IMR-90 (cell line): ENCODE data around the gene HTT. TPM values are rescaled to one million over a fixed set of nuclear protein-coding genes. Genes with fewer than 3 reads are reported as not detected.

Source experiments
- ATAC-seq: fragments of 200-7000 bp; cut with Tn5 transposase; 2 replicates; pipeline ENCODE4 v1.9.1; 2020; ENCODE audit warnings: low read depth, mild to moderate bottlenecking, moderate library complexity
- BruUV-seq: library from RNA; stranded (reverse); fragments of 400-500 nt; replicated peaks from 2 replicates; lab custom pipeline; 2021; lab: Mats Ljungman, UMichigan
- CTCF ChIA-PET: fragments of 300-600 bp; formaldehyde crosslinking; extraction: SDS; loops from one replicate; lab custom pipeline; 2021; ENCODE audit warnings: antibody characterized with exemption; lab: Yijun Ruan, JAX
- POLR2A ChIA-PET: fragments of 300-600 bp; sonication (Branson Sonifier 250); formaldehyde crosslinking; loops from one replicate; lab custom pipeline; 2022; ENCODE audit warnings: antibody characterized with exemption; ENCODE audit not compliant: unreplicated experiment; lab: Charles Lee
- DNase-seq: peaks from one replicate; pipeline ENCODE4 v3.0.0; 2013
- H2AFZ ChIP-seq: replicated peaks from 2 replicates; pipeline ENCODE3; 2013; ENCODE audit warnings: low read length, mild to moderate bottlenecking; ENCODE audit not compliant: poor library complexity
- H2AK5ac ChIP-seq: 2 replicates; pipeline ENCODE4 v1.6.1; 2013; ENCODE audit warnings: low read depth, low read length, inconsistent platforms
- H2AK9ac ChIP-seq: replicated peaks from 2 replicates; pipeline ENCODE3; 2013; ENCODE audit warnings: mild to moderate bottlenecking, low read depth, low read length, moderate library complexity; ENCODE audit not compliant: poor library complexity
- H2BK120ac ChIP-seq: 2 replicates; pipeline ENCODE4 v1.6.1; 2013; ENCODE audit warnings: low read depth, low read length, inconsistent platforms
- H2BK15ac ChIP-seq: 3 replicates; pipeline ENCODE4 v1.6.1; 2013; ENCODE audit warnings: low read depth, low read length, inconsistent platforms
- H2BK20ac ChIP-seq: 2 replicates; pipeline ENCODE4 v1.6.1; 2013; ENCODE audit warnings: low read depth, mild to moderate bottlenecking, inconsistent platforms, low read length, moderate library complexity
- H2BK5ac ChIP-seq: 2 replicates; pipeline ENCODE4 v1.6.1; 2013; ENCODE audit warnings: mild to moderate bottlenecking, low read depth, low read length, inconsistent platforms; ENCODE audit not compliant: poor library complexity, severe bottlenecking
- H3K14ac ChIP-seq: replicated peaks from 2 replicates; pipeline ENCODE4 v1.6.1; 2013; ENCODE audit warnings: low read depth, low read length, inconsistent platforms
- H3K18ac ChIP-seq: 2 replicates; pipeline ENCODE4 v1.6.1; 2013; ENCODE audit warnings: low read depth, low read length, control low read depth
- H3K23ac ChIP-seq: 2 replicates; pipeline ENCODE4 v1.6.1; 2013; ENCODE audit warnings: low read depth, low read length, inconsistent platforms
- H3K27ac ChIP-seq: 2 replicates; pipeline ENCODE4 v1.5.1; 2013; ENCODE audit warnings: mild to moderate bottlenecking, control low read depth, low read length; ENCODE audit not compliant: insufficient read depth
- H3K27me3 ChIP-seq: 2 replicates; pipeline ENCODE4 v1.6.1; 2013; ENCODE audit warnings: low read length; ENCODE audit not compliant: control insufficient read depth, insufficient read depth
- H3K36me3 ChIP-seq: 2 replicates; pipeline ENCODE4 v1.6.1; 2013; ENCODE audit warnings: low read length, mixed read lengths; ENCODE audit not compliant: control insufficient read depth, insufficient read depth
- H3K4ac ChIP-seq: 2 replicates; pipeline ENCODE4 v1.6.1; 2013; ENCODE audit warnings: low read depth, low read length, inconsistent platforms
- H3K4me1 ChIP-seq: 2 replicates; pipeline ENCODE4 v1.6.1; 2013; ENCODE audit warnings: low read length, mixed read lengths; ENCODE audit not compliant: control insufficient read depth, insufficient read depth
- H3K4me2 ChIP-seq: 2 replicates; pipeline ENCODE4 v1.6.1; 2013; ENCODE audit warnings: low read depth, mild to moderate bottlenecking, control low read depth, low read length, moderate library complexity
- H3K4me3 ChIP-seq: 2 replicates; pipeline ENCODE4 v1.5.1; 2013; ENCODE audit warnings: low read depth, mild to moderate bottlenecking, control low read depth, low read length, moderate library complexity; ENCODE audit not compliant: insufficient read depth
- H3K56ac ChIP-seq: 2 replicates; pipeline ENCODE4 v1.6.1; 2013; ENCODE audit warnings: low read length, inconsistent platforms; ENCODE audit not compliant: insufficient read depth; ENCODE audit errors: extremely low read depth
- H3K79me1 ChIP-seq, 2 experiments: 2 replicates each; pipeline ENCODE4 v1.6.1; 2013; ENCODE audit warnings: low read length in 2 of 2, inconsistent platforms in 1 of 2, low read depth in 1 of 2
- H3K9ac ChIP-seq: 2 replicates; pipeline ENCODE4 v1.6.1; 2013; ENCODE audit warnings: low read depth, low read length, control low read depth
- H3K9me1 ChIP-seq: 2 replicates; pipeline ENCODE4 v1.6.1; 2013; ENCODE audit warnings: low read length, inconsistent platforms; ENCODE audit not compliant: insufficient read depth
- H3K9me3 ChIP-seq: 2 replicates; pipeline ENCODE4 v1.6.1; 2013; ENCODE audit warnings: low read length; ENCODE audit not compliant: control insufficient read depth, insufficient read depth
- H4K20me1 ChIP-seq: 2 replicates; pipeline ENCODE4 v1.6.1; 2013; ENCODE audit warnings: low read length, inconsistent platforms; ENCODE audit not compliant: insufficient read depth
- H4K5ac ChIP-seq: 2 replicates; pipeline ENCODE4 v1.6.1; 2013; ENCODE audit warnings: mild to moderate bottlenecking, low read depth, low read length, control low read depth
- H4K8ac ChIP-seq, 2 experiments: 2 replicates each; pipeline ENCODE4 v1.6.1; 2013; ENCODE audit warnings: low read depth in 2 of 2, low read length in 2 of 2, control low read depth in 1 of 2, inconsistent platforms in 1 of 2
- H4K91ac ChIP-seq: 2 replicates; pipeline ENCODE4 v1.6.1; 2013; ENCODE audit warnings: low read depth, low read length, inconsistent platforms; ENCODE audit not compliant: insufficient read depth
- BHLHE40 ChIP-seq: fragments of 150-350 bp; IDR thresholded peaks from 2 replicates; pipeline ENCODE4 v1.6.1; 2016; ENCODE audit warnings: mild to moderate bottlenecking, low read depth, low read length
- CEBPB ChIP-seq: IDR thresholded peaks from 2 replicates; pipeline ENCODE4 v1.6.1; 2012; ENCODE audit warnings: low read depth, low read length, improper control_type of control experiment
- CHD1 ChIP-seq: IDR thresholded peaks from 2 replicates; pipeline ENCODE4 v1.6.1; 2012; ENCODE audit warnings: low read depth, low read length, improper control_type of control experiment
- MAFK ChIP-seq: IDR thresholded peaks from 2 replicates; pipeline ENCODE4 v1.6.1; 2012; ENCODE audit warnings: low read depth, low read length, improper control_type of control experiment
- MAZ ChIP-seq: IDR thresholded peaks from 2 replicates; pipeline ENCODE4 v1.6.1; 2012; ENCODE audit warnings: low read depth, mild to moderate bottlenecking, low read length, improper control_type of control experiment, moderate library complexity, borderline replicate concordance
- MXI1 ChIP-seq: IDR thresholded peaks from 2 replicates; pipeline ENCODE4 v1.6.1; 2012; ENCODE audit warnings: low read depth, mild to moderate bottlenecking, low read length, moderate library complexity, borderline replicate concordance
- POLR2A ChIP-seq: IDR thresholded peaks from 2 replicates; pipeline ENCODE4 v1.6.1; 2012; ENCODE audit warnings: mild to moderate bottlenecking, low read depth, low read length
- RAD21 ChIP-seq: IDR thresholded peaks from 2 replicates; pipeline ENCODE4 v1.6.1; 2012; ENCODE audit warnings: low read length, improper control_type of control experiment
- WGBS, 2 experiments: methylation state at CpG; one replicate each; pipeline versions ENCODE4 v1.1.5 to v1.1.7; 2013; ENCODE audit warnings: missing lambda C conversion rate in 2 of 2; ENCODE audit not compliant: insufficient read length in 1 of 2; ENCODE audit errors: extremely low coverage in 2 of 2; 5-methylcytosine and 5-hydroxymethylcytosine counted together
- dilution Hi-C: fragments of 300-500 bp; cut with HindIII; formaldehyde crosslinking; loops from one replicate; pipeline ENCODE4 v1.14.3; 2018; ENCODE audit warnings: low sequenced_read_pairs; ENCODE audit not compliant: unreplicated experiment
- in situ Hi-C: fragments of 300-500 bp; cut with MboI; formaldehyde crosslinking; loops from 3 replicates; pipeline ENCODE4 v1.14.3; 2019; ENCODE audit warnings: low sequenced_read_pairs, inconsistent platforms, mixed read lengths
- intact Hi-C: fragments of 100-400 bp; cut with micrococcal nuclease; formaldehyde crosslinking; loops from 2 replicates; pipeline ENCODE4 v1.10.0; 2022
- polyA plus RNA-seq, 3 experiments: library from polyadenylated mRNA; depleted of rRNA; stranded (reverse); fragments of >200 nt; gene quantifications; 2 replicates each; pipeline ENCODE4 v1.2.3, GENCODE V29; 2012; ENCODE audit warnings: low replicate concordance in 1 of 3
- total RNA-seq: library from RNA; depleted of rRNA; stranded (reverse); fragments of >200 nt; gene quantifications from 2 replicates; pipeline ENCODE4 v1.2.3, GENCODE V29; 2012
- TF ChIP-seq, protein P1 (sequence below): fragments of 150-350 bp; IDR thresholded peaks from 2 replicates; pipeline ENCODE4 v1.6.1; 2016; ENCODE audit warnings: low read depth, mild to moderate bottlenecking, low read length, moderate library complexity, borderline replicate concordance

The HTT gene
- total and polyA plus RNA-seq, 2 of the 4 experiments (the other 2 are of a cell fraction): 11.6 to 14.3 TPM

DNA sequence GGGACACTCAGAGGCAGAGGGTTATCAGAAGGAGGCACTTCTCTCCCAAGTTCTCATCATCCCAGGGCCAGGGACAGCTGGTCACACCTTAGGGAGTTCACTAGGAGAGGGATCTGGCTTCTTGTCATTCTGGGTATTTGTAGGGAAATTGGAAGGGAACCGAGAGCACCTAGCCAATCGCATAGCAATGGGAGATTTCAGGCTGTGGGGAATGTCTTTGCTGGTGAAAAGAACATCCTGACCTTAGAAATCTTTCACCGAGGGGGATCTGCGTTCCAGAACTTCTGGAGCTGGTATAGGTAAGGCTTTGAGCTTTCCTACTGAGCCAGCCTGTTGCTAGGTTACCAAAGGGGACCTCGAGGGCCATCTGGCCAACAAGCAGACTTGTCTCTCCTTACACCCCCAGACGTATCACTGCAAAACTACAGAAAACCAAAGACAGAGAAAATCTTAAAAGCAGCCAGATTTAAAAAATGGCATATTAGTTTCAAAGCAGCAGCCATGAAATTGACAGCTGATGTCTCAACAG, 6.9 kb upstream of the HTT start:
- 80% methylated on average over 1 of the region's 6 CpGs; no CpG with 5 or more reads in 1 of the 2 experiments for WGBS, 2 experiments
- no peak overlapping the region for H2BK5ac ChIP-seq
- intact Hi-C loops (no loop called here), in situ Hi-C loops (no loop called here), dilution Hi-C loops (no loop called here)
- CTCF ChIA-PET: no interaction called here
- TF ChIP-seq MAZ: no peak
- TF ChIP-seq MAFK: no peak
- no peak for TF ChIP-seq RAD21
- TF ChIP-seq, protein P1, sequence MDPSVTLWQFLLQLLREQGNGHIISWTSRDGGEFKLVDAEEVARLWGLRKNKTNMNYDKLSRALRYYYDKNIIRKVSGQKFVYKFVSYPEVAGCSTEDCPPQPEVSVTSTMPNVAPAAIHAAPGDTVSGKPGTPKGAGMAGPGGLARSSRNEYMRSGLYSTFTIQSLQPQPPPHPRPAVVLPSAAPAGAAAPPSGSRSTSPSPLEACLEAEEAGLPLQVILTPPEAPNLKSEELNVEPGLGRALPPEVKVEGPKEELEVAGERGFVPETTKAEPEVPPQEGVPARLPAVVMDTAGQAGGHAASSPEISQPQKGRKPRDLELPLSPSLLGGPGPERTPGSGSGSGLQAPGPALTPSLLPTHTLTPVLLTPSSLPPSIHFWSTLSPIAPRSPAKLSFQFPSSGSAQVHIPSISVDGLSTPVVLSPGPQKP: no peak
- TF ChIP-seq MXI1: no peak
- no peak for TF ChIP-seq CHD1
- TF ChIP-seq CEBPB: no peak
- no peak for TF ChIP-seq POLR2A
- no peak for TF ChIP-seq BHLHE40
- no peak overlapping the region for H3K4me3 ChIP-seq
- no peaks in the 10 kb centered on the region for H3K9me3 ChIP-seq
- H4K8ac ChIP-seq: no peak overlapping the region
- H2AFZ ChIP-seq: no peak overlapping the region
- H3K27ac ChIP-seq: no peak overlapping the region
- no peak overlapping the region for H2BK20ac ChIP-seq
- H2BK120ac ChIP-seq: no peak overlapping the region
- no peaks in the 10 kb centered on the region for H3K36me3 ChIP-seq
- no peak overlapping the region for H3K56ac ChIP-seq
- no peak overlapping the region for H3K4ac ChIP-seq
- H4K91ac ChIP-seq: no peak overlapping the region
- peaks cover 4% of the 10 kb centered on the region; the same call in 1 of the 2 replicates for H3K9me1 ChIP-seq
- no peaks in the 10 kb centered on the region for H4K20me1 ChIP-seq
- H3K4me1 ChIP-seq: peaks cover 2% of the 10 kb centered on the region; the same call in 1 of the 2 replicates
- no peak overlapping the region for H4K5ac ChIP-seq
- ATAC-seq (no peak), DNase-seq (no peak)
- H3K14ac ChIP-seq: no peak overlapping the region
- no peak overlapping the region for H3K4me2 ChIP-seq
- no peak overlapping the region for H2AK9ac ChIP-seq
- H2BK15ac ChIP-seq: no peak overlapping the region
- H2AK5ac ChIP-seq: no peak overlapping the region
- no TSS peak for BruUV-seq
- H3K27me3 ChIP-seq: peaks cover 15% of the 10 kb centered on the region
- no peak overlapping the region for H3K9ac ChIP-seq
- POLR2A ChIA-PET: no interaction called here
- no peak overlapping the region for H3K18ac ChIP-seq
- H3K23ac ChIP-seq: no peak overlapping the region
- no peaks in the 10 kb centered on the region for H3K79me1 ChIP-seq
